GM12891 (cell line): ENCODE data around the gene BTNL3.
"Not testable (repeated sequence)": the region's sequence is repeated elsewhere in the genome, so short reads cannot be mapped to it uniquely, and the experiment has no call there.

Source experiments
- DNase-seq: peaks from one replicate; pipeline ENCODE4 v3.0.0; 2011; ENCODE audit warnings: low spot score; ENCODE audit not compliant: insufficient read length
- FAIRE-seq: peaks from 2 replicates; lab custom pipeline; 2011; peaks lifted over from hg19 to GRCh38; lab: Jason Lieb, UNC
- PAX5 ChIP-seq: IDR thresholded peaks from 2 replicates; pipeline ENCODE4 v1.6.1; 2011; ENCODE audit warnings: low read length, moderate library complexity, mild to moderate bottlenecking; ENCODE audit not compliant: insufficient read depth, severe bottlenecking
- POLR2A ChIP-seq: IDR thresholded peaks from 2 replicates; pipeline ENCODE4 v1.6.1; 2011; ENCODE audit warnings: low read depth, low read length, control low read depth
- POLR2AphosphoS5 ChIP-seq: IDR thresholded peaks from 2 replicates; pipeline ENCODE4 v1.6.1; 2011; ENCODE audit warnings: low read depth, low read length, control low read depth
- POU2F2 ChIP-seq: IDR thresholded peaks from 2 replicates; pipeline ENCODE4 v1.6.1; 2011; ENCODE audit warnings: low read depth, mild to moderate bottlenecking, control low read depth, low read length, moderate library complexity
- SPI1 ChIP-seq: IDR thresholded peaks from 2 replicates; pipeline ENCODE4 v1.6.1; 2011; ENCODE audit warnings: low read depth, low read length, control low read depth
- TAF1 ChIP-seq: IDR thresholded peaks from 2 replicates; pipeline ENCODE4 v1.6.1; 2011; ENCODE audit warnings: low read depth, low read length, control low read depth

Gene BTNL3

DNA sequence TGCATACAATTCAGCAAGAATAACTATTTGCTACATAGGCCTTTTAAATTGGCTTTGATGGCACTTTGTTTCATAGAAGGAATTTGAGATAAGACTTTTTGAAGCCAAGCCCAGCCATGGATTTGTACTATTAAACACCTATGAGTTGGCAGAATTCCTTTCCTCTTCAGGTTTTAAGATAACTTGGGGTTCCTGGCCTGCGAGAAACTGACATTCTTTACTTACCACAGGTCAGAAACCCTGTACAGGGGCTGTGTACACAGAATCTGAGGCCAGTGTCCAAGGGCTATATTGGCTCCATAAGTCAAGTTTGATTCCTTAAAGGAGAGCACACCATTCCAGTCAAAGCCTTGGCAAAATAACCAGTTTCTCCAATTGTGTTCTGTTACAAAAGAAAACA is 10.8 kb upstream of the BTNL3 start:
- TF ChIP-seq POU2F2 (no peak), POLR2A (no peak), SPI1 (no peak)
- DNase-seq, result no peak
- no peak for FAIRE-seq

DNA sequence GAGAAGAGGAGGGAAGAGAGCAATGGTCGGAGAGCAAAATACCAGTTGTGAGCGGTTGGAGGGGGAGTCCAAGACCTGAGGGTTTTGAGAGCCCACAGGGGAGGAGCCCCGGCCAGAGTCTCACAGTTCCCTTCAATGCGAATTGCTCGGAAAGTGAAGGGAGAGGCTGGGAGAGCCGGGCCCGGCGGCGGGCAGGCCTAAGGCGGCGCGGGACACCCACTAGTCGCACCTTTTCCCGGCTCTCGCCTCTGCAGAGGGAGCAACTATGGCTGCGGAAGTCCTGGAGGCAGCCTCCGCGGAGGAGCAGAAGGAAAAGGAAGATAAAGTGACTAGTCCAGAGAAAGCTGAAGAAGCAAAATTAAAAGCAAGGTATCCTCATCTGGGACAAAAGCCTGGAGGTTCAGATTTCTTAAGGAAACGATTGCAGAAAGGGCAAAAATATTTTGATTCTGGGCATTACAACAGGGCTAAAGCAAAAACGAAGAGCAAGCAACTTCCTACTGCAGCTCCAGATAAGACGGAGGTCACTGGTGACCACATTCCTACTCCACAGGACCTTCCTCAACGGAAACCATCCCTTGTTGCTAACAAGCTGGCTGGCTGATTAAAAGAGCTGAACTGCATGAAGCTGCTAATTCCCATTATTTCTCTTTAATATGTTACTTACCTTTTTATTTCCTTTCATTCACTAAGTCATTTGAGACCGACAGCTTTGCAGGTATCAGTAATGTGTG is 6.5 kb upstream of the BTNL3 start:
- DNase-seq (no peak), FAIRE-seq (peak; percentile 28)
- TF ChIP-seq SPI1 (no peak), PAX5 (no peak), POLR2AphosphoS5 (no peak), POU2F2 (no peak), TAF1 (no peak), POLR2A (no peak)

DNA sequence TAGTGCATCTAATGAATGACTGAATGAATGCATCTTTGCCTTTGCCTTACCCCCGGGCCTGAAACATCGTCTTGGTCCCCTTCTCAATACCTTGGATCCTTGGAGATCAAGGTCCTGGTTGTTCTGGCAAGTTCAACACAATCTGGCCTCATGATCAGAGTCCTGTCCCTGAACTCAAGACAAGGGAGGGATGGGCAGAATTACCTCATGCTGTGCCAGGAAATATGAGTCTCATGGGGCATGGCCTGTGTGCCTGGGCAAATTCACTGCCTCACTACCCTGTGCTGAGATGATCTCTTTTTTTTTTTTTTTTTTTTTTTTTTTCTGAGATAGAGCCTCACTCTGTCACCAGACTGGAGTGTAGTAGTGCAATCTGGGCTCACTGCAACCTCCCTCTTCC is 630 bp upstream of the BTNL3 start:
- no peak for TF ChIP-seq PAX5
- no peak for TF ChIP-seq TAF1
- no peak for TF ChIP-seq SPI1
- TF ChIP-seq POLR2A, result no peak
- TF ChIP-seq POU2F2, result no peak
- TF ChIP-seq POLR2AphosphoS5, result no peak
- FAIRE-seq, result no peak

DNA sequence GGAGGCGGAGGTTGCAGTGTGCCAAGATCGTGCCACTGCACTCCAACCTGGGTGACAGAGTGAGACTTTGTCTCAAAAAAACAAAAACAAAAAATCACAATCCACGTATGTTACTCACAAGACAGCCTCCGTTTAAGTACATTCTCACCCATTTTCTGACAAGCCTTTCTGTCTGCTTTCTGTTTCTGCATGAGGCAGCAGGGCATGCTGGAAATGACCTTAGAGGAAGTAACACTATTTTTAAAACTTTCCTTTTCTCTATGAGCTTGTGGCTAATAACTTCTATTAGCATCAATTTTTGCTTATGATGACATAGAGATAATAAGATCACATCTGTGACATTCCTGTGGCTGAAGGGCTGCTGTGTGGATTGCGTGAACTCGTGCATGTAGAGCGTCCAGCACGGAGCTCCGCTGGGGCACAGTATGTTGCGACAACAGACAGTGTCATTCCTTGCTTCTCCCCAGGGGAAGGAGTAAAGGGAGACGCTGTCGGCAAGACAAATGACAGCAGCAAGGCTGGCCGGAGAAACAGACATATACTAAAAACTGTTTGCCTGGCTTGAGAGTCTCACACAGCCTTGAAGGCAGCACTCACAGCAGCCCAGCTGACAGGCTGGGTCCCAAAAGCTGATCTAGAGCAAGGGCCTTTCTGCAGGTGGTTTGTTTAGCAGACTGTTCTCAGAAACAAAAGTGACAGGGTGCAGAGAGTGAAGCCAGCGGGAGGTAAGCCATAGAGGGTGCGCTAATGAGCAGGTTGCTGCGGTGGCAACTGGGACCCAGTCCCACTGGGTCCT is 1.6 kb downstream of the BTNL3 start:
- FAIRE-seq (peak; percentile 28), DNase-seq (no peak)
- TF ChIP-seq POU2F2, result no peak
- TF ChIP-seq TAF1, result no peak
- TF ChIP-seq PAX5, result no peak
- no peak for TF ChIP-seq POLR2A
- no peak for TF ChIP-seq SPI1
- no peak for TF ChIP-seq POLR2AphosphoS5

More for the DNA sequence above, 630 bp upstream of the BTNL3 start:
- DNase-seq, result no peak

DNA sequence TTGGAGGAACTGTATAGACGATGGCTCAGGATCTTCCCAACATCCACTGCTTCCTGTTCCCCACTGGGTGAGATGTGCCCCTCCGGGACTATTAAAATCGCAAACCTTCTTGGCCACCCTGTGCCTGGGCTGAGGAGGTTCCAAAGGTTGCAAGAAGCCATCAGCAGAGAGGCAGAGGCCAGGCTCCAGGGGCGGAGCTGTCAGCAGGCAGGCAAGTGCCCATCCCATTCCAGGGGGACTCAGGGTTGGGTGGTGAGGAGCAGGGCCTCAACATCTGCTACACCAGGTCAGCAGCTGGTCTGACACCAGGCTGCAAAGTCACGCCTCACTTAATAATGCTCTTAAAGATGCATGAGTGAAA is 2.2 kb downstream of the BTNL3 start:
- TF ChIP-seq SPI1 (no peak), POLR2A (no peak), POLR2AphosphoS5 (no peak), PAX5 (no peak), TAF1 (no peak), POU2F2 (no peak)
- FAIRE-seq (no peak), DNase-seq (no peak)

DNA sequence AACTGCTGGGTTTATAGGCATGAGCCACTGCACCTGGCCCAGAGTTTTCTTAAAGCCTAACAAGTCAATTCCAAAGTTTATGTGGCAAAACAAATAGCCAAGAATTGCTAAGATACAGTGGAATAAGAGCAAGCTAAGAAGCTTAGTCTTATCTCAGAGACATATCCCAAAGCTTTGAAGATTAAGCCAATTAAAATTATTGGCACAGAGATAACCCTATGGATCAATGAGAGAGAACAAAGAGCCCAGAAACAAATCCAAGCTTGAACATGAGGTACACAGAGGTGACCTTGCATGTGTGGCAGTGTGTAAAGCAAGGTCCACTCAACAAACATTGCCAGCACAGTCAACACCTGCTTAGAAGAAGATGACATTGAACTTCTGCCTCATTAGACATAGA is 13.3 kb downstream of the BTNL3 start:
- no peak for DNase-seq
- no peak for TF ChIP-seq POLR2AphosphoS5
- FAIRE-seq, result no peak

DNA sequence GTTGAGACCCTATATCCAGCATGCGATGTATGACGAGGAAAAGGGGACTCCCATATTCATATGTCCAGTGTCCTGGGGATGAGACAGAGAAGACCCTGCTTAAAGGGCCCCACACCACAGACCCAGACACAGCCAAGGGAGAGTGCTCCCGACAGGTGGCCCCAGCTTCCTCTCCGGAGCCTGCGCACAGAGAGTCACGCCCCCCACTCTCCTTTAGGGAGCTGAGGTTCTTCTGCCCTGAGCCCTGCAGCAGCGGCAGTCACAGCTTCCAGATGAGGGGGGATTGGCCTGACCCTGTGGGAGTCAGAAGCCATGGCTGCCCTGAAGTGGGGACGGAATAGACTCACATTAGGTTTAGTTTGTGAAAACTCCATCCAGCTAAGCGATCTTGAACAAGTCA is 17.1 kb downstream of the BTNL3 start:
- DNase-seq, result no peak
- TF ChIP-seq SPI1 (no peak), PAX5 (no peak), POLR2AphosphoS5 (no peak), TAF1 (no peak), POLR2A (no peak), POU2F2 (no peak)
- FAIRE-seq, result no peak

DNA sequence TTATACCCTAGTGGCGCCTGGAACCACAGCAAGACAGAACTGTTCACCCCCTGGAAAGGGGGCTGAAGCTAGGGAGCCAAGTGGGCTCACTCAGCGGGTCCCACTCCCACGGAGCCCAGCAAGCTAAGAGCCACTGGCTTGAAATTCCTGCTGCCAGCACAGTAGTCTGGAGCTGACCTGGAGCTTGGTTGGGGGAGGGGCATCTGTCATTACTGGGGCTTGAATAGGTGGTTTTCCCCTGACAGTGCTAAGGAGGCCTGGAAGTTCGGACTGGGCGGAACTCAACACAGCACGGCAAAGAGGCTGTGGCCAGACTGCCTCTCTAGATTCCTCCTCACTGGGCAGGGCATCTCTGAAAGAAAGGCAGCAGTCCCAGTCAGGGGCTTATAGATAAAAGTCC is 19.5 kb downstream of the BTNL3 start:
- TF ChIP-seq SPI1, result no peak
- TF ChIP-seq POLR2A, result no peak
- TF ChIP-seq PAX5, result no peak
- TF ChIP-seq POLR2AphosphoS5, result no peak
- TF ChIP-seq POU2F2, result no peak
- TF ChIP-seq TAF1, result no peak
- DNase-seq (no peak), FAIRE-seq (no peak)

DNA sequence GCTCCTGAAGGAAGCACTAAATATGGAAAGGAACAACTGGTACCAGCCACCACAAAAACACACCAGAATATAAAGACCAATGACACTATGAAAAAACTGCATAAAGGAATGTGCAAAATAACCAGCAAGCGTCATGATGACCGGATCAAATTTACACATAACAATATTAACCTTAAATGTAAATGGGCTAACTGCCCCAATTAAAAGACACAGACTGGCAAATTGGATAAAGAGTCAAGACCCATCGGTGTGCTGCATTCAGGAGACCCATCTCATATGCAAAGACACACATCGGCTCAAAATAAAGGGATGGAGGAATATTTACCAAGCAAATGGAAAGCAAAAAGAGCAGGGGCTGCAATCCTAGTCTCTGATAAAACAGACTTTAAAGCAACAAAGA is 21.4 kb downstream of the BTNL3 start:
- not testable (repeated sequence) for DNase-seq, FAIRE-seq

DNA sequence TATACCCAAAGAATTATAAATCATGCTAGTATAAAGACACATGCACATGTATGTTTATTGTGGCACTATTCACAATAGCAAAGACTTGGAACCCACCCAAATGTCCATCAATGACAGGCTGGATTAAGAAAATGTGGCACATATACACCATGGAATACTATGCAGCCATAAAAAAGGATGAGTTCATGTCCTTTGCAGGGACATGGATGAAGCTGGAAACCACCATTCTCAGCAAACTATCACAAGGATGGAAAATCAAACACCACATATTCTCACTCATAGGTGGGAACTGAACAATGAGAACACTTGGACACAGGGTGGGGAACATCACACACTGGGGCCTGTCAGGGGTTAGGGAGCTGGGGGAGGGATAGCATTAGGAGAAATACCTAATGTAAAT is 26.0 kb downstream of the BTNL3 start:
- FAIRE-seq, DNase-seq: not testable (repeated sequence)

DNA sequence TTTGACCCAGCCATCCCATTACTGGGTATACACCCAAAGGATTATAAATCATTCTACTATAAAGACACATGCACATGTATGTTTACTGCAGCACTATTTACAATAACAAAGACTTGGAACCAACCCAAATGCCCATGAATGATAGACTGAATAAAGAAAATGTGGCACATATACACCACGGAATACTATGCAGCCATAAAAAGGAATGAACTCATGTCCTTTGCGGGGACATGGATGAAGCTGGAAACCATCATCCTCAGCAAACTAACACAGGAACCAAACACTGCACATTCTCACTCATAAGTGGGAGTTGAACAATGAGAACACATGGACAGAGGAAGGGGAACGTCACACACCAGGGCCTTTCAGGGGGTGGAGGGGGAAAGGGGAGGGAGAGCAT is 28.8 kb downstream of the BTNL3 start:
- DNase-seq, FAIRE-seq: not testable (repeated sequence)
